Measurements from ENCODE around the gene TMEM17.

GRCh38 chr2:62495761-62496160 is 10.2 kb downstream of the TMEM17 start:
- TF ChIP-seq, protein P1, sequence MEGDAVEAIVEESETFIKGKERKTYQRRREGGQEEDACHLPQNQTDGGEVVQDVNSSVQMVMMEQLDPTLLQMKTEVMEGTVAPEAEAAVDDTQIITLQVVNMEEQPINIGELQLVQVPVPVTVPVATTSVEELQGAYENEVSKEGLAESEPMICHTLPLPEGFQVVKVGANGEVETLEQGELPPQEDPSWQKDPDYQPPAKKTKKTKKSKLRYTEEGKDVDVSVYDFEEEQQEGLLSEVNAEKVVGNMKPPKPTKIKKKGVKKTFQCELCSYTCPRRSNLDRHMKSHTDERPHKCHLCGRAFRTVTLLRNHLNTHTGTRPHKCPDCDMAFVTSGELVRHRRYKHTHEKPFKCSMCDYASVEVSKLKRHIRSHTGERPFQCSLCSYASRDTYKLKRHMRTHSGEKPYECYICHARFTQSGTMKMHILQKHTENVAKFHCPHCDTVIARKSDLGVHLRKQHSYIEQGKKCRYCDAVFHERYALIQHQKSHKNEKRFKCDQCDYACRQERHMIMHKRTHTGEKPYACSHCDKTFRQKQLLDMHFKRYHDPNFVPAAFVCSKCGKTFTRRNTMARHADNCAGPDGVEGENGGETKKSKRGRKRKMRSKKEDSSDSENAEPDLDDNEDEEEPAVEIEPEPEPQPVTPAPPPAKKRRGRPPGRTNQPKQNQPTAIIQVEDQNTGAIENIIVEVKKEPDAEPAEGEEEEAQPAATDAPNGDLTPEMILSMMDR (IDR thresholded peaks at IDR 0.05) = no peak
- no peak for TF ChIP-seq EP300 (IDR thresholded peaks at IDR 0.05)
- no peak for TF ChIP-seq RAD21 (conservative IDR thresholded peaks at IDR 0.05 in 1 of 2, IDR thresholded peaks at IDR 0.05 in 1 of 2)
- TF ChIP-seq POLR2A (IDR thresholded peaks at IDR 0.05; ENCODE audit: low read length) = no peak
- no peak for TF ChIP-seq BHLHE40 (IDR thresholded peaks at IDR 0.05; ENCODE audit: low read depth, low read length)
